ENCODE measurements around the gene MLLT3.

GRCh38 chr9:20611691-20612287 lies 10.5 kb downstream of the MLLT3 start:
- TF ChIP-seq CTCF (IDR thresholded peaks at IDR 0.05) (peak in 2 of 3 donors; percentile 16 to 46), EP300 (IDR thresholded peaks at IDR 0.05) (no peak)
